NCI-H187 (cell line): ENCODE results near the gene TCF4.

Source experiments
- DNase-seq, 2 experiments: peaks; one replicate each; lab custom pipeline; 2025; lab: John Stamatoyannopoulos, UW

TCF4 gene

GRCh38 chr18:55296115-55296514 lies 291.9 kb downstream of the TCF4 start:
- no peak for DNase-seq

- DNase-seq: no peak
These were observed 297.1 kb downstream of the TCF4 start for GRCh38 chr18:55290898-55291297.

GRCh38 chr18:55289775-55290174 lies 298.2 kb downstream of the TCF4 start:
- no peak for DNase-seq

GRCh38 chr18:55289048-55289447 lies 298.9 kb downstream of the TCF4 start:
- DNase-seq: no peak

GRCh38 chr18:55287935-55288868 lies 299.8 kb downstream of the TCF4 start:
- DNase-seq: no peak

- no peak for DNase-seq
These were observed 300.7 kb downstream of the TCF4 start for GRCh38 chr18:55287149-55287806.

GRCh38 chr18:55286257-55286825 lies 301.7 kb downstream of the TCF4 start:
- no peak for DNase-seq

- DNase-seq: no peak
These were observed 303.4 kb downstream of the TCF4 start for GRCh38 chr18:55284614-55285013.

- no peak for DNase-seq
These were observed 304.7 kb downstream of the TCF4 start for GRCh38 chr18:55283309-55283708.

- DNase-seq: no peak
These were observed 307.5 kb downstream of the TCF4 start for GRCh38 chr18:55280503-55280902.

- no peak for DNase-seq
These were observed 312.7 kb downstream of the TCF4 start for GRCh38 chr18:55275039-55275901.

- DNase-seq: no peak
These were observed 315.3 kb downstream of the TCF4 start for GRCh38 chr18:55272510-55273243.

GRCh38 chr18:55269622-55270021 lies 318.4 kb downstream of the TCF4 start:
- no peak for DNase-seq

- DNase-seq: no peak
These were observed 319.2 kb downstream of the TCF4 start for GRCh38 chr18:55268628-55269275.

GRCh38 chr18:55268151-55268601 lies 319.8 kb downstream of the TCF4 start:
- no peak for DNase-seq

GRCh38 chr18:55266981-55267380 lies 321.0 kb downstream of the TCF4 start:
- DNase-seq: no peak

GRCh38 chr18:55265984-55266383 lies 322.0 kb downstream of the TCF4 start:
- no peak for DNase-seq

- no peak for DNase-seq
These were observed 322.8 kb downstream of the TCF4 start for GRCh38 chr18:55265130-55265675.

GRCh38 chr18:55264108-55264507 lies 323.9 kb downstream of the TCF4 start:
- no peak for DNase-seq

- no peak for DNase-seq
These were observed 325.9 kb downstream of the TCF4 start for GRCh38 chr18:55262021-55262560.
